Chondrocyte (in vitro differentiated cells): Measurements from ENCODE around the gene KCTD7. TPM values are rescaled to one million over a fixed set of nuclear protein-coding genes. Genes with fewer than 3 reads are reported as not detected.
"Not testable (repeated sequence)": the region's sequence is repeated elsewhere in the genome, so short reads cannot be mapped to it uniquely, and the experiment has no call there.

Source experiments
- DNase-seq: peaks from one replicate; pipeline ENCODE4 v3.0.0; 2021; ENCODE audit warnings: mixed read lengths, low spot score
- H3K27ac Mint-ChIP-seq: one replicate; pipeline ENCODE4 v1.8.0; 2021; ENCODE audit warnings: mild to moderate bottlenecking, moderate library complexity, mixed read lengths; ENCODE audit not compliant: unreplicated experiment
- H3K27me3 Mint-ChIP-seq: 2 replicates; pipeline ENCODE4 v1.8.0; 2021; ENCODE audit warnings: low read depth, mixed read lengths
- H3K36me3 Mint-ChIP-seq: 2 replicates; pipeline ENCODE4 v1.8.0; 2021; ENCODE audit warnings: low read depth, mixed read lengths
- H3K4me1 Mint-ChIP-seq: 2 replicates; pipeline ENCODE4 v1.8.0; 2021; ENCODE audit warnings: low read depth, mild to moderate bottlenecking, mixed read lengths
- H3K4me3 Mint-ChIP-seq: one replicate; pipeline ENCODE4 v1.8.0; 2021; ENCODE audit warnings: mild to moderate bottlenecking, moderate library complexity, mixed read lengths; ENCODE audit not compliant: unreplicated experiment
- H3K9me3 Mint-ChIP-seq: 2 replicates; pipeline ENCODE4 v1.8.0; 2021; ENCODE audit warnings: low read depth, mixed read lengths
- total RNA-seq: library from RNA; stranded (reverse); gene quantifications from 3 replicates; pipeline ENCODE4 v1.2.1, GENCODE V29; 2021
- TF ChIP-seq, protein P1 (sequence below): fragments of 200-600 bp; sonication (generic); IDR thresholded peaks from 2 replicates; pipeline ENCODE4 v1.5.0; 2021; ENCODE audit warnings: antibody characterized with exemption, mild to moderate bottlenecking, moderate library complexity

Gene KCTD7
- total RNA-seq, 1 donor from 2014 or later: 16.4 TPM

DNA sequence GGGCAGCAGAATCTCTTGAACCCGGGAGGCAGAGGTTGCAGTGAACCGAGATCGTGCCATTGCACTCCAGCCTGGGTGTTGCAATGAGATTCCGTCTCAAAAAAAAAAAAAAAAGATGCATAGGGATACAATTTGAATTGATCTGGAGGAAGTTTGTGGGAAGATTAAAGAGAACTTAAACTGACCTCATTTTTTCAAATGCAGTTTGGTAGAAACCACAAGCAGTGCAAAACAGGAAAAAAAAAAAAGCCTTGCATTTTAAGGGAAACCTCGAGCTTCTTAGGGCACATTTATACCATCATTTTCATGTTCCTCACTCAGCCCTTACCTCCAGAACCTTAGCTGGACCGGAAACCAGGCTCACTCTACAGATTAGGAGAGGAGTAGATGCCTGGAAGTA lies 2.8 kb downstream of the KCTD7 start:
- H3K27me3 Mint-ChIP-seq: no peaks in the 10 kb centered on the region
- H3K36me3 Mint-ChIP-seq: peaks cover 11% of the 10 kb centered on the region
- H3K27ac Mint-ChIP-seq: no peak overlapping the region
- peaks cover 29% of the 10 kb centered on the region for H3K4me1 Mint-ChIP-seq
- TF ChIP-seq, protein P1, sequence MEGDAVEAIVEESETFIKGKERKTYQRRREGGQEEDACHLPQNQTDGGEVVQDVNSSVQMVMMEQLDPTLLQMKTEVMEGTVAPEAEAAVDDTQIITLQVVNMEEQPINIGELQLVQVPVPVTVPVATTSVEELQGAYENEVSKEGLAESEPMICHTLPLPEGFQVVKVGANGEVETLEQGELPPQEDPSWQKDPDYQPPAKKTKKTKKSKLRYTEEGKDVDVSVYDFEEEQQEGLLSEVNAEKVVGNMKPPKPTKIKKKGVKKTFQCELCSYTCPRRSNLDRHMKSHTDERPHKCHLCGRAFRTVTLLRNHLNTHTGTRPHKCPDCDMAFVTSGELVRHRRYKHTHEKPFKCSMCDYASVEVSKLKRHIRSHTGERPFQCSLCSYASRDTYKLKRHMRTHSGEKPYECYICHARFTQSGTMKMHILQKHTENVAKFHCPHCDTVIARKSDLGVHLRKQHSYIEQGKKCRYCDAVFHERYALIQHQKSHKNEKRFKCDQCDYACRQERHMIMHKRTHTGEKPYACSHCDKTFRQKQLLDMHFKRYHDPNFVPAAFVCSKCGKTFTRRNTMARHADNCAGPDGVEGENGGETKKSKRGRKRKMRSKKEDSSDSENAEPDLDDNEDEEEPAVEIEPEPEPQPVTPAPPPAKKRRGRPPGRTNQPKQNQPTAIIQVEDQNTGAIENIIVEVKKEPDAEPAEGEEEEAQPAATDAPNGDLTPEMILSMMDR: no peak
- no peak for DNase-seq
- H3K9me3 Mint-ChIP-seq: no peaks in the 10 kb centered on the region
- H3K4me3 Mint-ChIP-seq: no peak overlapping the region

DNA sequence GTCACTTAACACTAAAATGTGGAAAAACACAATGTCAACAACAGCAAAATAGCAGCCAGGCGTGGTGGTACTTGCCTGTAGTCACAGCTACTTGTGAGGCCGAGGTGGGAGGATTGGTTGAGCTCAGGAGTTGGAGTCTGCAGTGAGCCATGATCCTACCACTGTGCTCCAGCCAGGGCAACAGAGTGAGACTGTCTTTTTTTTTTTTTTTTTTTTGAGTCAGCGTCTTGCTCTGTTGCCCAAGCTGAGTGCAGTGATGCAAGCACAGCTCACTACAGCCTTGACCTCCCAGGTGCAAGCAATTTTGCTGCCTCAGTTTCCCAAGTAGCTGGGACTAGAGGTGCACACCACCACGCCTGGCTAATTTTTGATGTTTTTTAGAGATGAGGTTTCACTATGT lies 6.1 kb downstream of the KCTD7 start:
- Mint-ChIP-seq H3K4me1 (peaks cover 20% of the 10 kb centered on the region), H3K27me3 (no peaks in the 10 kb centered on the region), H3K4me3 (no peak overlapping the region), H3K36me3 (peaks cover 26% of the 10 kb centered on the region), H3K27ac (peak overlapping the region; percentile 65), H3K9me3 (no peaks in the 10 kb centered on the region)
- no peak for DNase-seq
- TF ChIP-seq, protein P1: no peak

DNA sequence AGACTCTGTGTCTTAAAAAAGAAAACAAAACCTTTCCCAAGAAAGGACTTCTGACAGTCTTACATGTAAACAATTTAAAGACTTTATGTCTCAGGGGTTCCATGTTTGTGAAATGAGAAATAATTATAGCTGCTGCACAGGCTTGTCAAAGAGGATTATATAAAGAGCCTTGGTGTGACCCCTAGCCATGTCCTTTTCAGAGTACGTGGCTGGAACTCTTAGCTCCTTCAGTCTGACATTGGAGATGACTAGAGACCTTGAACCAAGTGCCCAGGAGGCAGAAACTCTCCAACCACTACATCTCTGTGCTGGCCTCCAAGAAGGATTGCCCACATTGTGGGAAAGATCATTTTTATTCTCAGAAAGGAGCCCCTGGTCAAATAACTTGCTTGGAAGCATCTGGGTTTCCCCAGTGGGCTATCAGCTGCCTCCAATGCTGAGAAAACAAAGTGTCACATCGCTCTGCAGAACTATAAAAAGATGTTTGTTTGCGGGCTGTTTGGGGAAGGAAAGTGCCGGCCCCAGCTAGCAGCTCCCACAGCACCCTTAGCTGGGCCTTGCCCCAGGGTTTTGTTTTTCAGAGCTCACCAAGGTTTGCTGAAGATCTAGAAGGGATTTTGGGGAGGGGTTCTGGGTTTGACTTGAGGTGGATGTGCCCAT lies 6.8 kb downstream of the KCTD7 start:
- H3K4me3 Mint-ChIP-seq, DNase-seq, H3K9me3 Mint-ChIP-seq, H3K27me3 Mint-ChIP-seq: not testable (repeated sequence)
- H3K36me3 Mint-ChIP-seq: peaks cover 31% of the 10 kb centered on the region
- H3K27ac Mint-ChIP-seq: peak overlapping the region; percentile 65
- peaks cover 14% of the 10 kb centered on the region for H3K4me1 Mint-ChIP-seq

DNA sequence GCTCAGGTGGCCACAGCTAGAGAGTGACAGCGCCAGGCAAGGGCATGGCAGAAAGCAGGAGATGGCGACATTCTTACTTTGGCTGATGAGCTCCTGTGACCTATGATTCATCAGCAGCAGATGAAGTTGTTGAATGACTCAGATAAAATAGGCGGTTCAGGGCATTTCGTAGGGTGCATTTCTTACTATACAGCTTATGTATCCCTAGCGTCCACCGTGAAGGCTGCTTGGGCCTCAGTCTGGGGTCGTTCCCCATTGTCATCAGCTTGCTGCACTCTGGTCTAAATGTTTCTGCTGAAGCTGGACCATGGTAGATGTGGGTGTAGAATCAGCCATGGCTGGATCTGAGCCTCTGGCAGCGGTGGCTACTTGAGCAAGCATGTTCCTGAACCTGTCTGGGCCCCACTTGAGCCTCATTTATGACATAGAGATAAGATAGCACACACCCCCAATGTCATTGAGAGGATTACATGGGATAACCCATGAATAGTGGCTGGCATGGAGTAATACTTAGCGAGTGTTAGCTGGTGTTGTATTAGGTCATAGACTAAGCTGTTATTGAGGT lies 7.4 kb downstream of the KCTD7 start:
- not testable (repeated sequence) for H3K9me3 Mint-ChIP-seq, H3K4me3 Mint-ChIP-seq, H3K4me1 Mint-ChIP-seq, H3K27me3 Mint-ChIP-seq, DNase-seq
- H3K27ac Mint-ChIP-seq: peak overlapping the region; percentile 51
- peaks cover 33% of the 10 kb centered on the region for H3K36me3 Mint-ChIP-seq

DNA sequence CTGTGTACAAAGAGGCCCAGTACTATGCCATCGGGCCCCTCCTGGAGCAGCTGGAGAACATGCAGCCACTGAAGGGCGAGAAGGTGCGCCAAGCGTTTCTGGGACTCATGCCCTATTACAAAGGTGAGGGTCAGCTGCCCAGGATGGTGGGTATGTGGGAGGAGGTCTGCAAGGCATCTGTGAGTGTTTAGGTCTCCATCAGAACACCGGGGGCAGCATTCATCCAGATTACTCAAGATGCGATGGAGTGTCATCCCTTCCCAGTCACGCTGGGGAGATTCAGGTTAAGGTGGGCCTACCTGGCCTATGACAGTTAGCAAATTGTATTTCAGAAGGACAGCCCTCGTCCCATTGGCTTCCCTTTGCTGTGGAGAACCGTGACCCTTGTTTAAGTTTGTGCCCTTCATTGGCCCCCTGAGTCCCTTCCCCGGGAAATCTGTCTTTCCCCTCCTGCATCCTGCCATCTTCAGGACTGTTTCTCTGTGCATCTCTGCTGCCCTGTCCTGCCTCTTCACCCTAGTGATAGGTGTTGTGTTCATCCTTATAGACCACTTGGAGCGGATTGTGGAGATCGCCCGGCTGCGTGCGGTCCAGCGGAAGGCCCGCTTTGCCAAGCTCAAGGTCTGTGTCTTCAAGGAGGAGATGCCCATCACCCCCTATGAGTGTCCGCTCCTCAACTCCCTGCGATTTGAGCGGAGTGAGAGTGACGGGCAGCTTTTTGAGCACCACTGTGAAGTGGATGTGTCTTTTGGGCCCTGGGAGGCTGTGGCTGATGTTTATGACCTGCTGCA lies 9.8 kb downstream of the KCTD7 start:
- H3K4me1 Mint-ChIP-seq: peaks cover 8% of the 10 kb centered on the region
- H3K4me3 Mint-ChIP-seq: no peak overlapping the region
- H3K9me3 Mint-ChIP-seq: no peaks in the 10 kb centered on the region
- DNase-seq: no peak
- H3K36me3 Mint-ChIP-seq: peaks cover 32% of the 10 kb centered on the region
- TF ChIP-seq, protein P1: no peak
- no peaks in the 10 kb centered on the region for H3K27me3 Mint-ChIP-seq
- no peak overlapping the region for H3K27ac Mint-ChIP-seq

DNA sequence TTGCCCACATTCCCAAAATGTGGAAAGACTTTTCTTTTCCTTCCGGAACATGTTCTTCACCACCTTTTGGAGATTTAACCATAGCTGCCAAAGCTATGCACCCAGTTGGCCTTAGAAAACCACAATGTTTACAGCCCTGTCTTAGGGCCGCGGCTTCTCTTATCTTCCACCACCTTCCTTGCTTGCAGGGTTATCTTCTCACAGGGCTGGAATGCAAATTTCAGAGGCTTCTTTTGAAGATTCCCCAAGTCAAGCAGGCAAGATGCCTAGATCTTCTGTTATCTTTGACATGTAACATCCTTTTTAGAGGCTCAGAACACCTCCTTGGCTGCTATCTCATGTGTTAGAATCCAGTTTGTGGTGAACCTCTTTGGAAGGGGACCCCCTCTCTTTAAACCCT lies 11.1 kb downstream of the KCTD7 start:
- Mint-ChIP-seq H3K4me3 (no peak overlapping the region), H3K4me1 (peaks cover 5% of the 10 kb centered on the region), H3K36me3 (peaks cover 30% of the 10 kb centered on the region), H3K9me3 (no peaks in the 10 kb centered on the region), H3K27ac (no peak overlapping the region), H3K27me3 (no peaks in the 10 kb centered on the region)
- no peak for DNase-seq
- TF ChIP-seq, protein P1: no peak
